Left lobe of liver (tissue), 2 donors: ENCODE data around the gene NT5DC3. TPM values are rescaled to one million over a fixed set of nuclear protein-coding genes. Genes with fewer than 3 reads are reported as not detected.
"Not testable (repeated sequence)": the region's sequence is repeated elsewhere in the genome, so short reads cannot be mapped to it uniquely, and the experiment has no call there.

ENCODE experiments used
- ATAC-seq: fragments of 200-7000 bp; cut with Tn5 transposase; one replicate; pipeline ENCODE4 v1.9.1; 2020; ENCODE audit warnings: mild to moderate bottlenecking, moderate library complexity
- DNase-seq: peaks from one replicate; pipeline ENCODE4 v3.0.0-alpha.2; 2020; ENCODE audit warnings: low spot score
- total RNA-seq: library from RNA; stranded (reverse); gene quantifications from one replicate; pipeline ENCODE4 v1.2.1, GENCODE V29; 2021
- donor health status: DM: no; HTN: no; CAD: no; lungs with moderate emphysema.
- donor health status: DM: no; HTN: yes; CAD: no.

NT5DC3 gene
- total RNA-seq, 1 donor from 2014 or later: 9.3 TPM

DNA sequence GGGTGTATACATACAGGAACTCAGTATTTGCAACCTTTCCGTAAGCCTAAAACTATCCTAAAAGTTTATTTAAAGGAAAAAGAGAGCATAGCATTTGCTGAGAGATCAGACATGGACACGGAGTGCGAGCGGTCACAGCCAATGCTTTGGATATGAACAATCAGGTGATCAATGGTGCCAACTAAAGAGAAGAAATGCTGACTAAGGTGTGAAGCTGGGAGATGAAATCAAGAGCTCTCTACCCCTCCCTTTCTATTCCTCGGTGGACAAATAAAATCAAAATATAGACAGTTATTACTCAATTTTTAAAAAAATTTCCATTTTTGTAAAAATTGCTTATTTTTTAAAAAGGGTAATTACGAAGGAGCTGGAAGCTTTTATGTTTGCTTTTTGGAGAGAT is 29.2 kb downstream of the NT5DC3 start:
- DNase-seq (no peak), ATAC-seq (no peak)

DNA sequence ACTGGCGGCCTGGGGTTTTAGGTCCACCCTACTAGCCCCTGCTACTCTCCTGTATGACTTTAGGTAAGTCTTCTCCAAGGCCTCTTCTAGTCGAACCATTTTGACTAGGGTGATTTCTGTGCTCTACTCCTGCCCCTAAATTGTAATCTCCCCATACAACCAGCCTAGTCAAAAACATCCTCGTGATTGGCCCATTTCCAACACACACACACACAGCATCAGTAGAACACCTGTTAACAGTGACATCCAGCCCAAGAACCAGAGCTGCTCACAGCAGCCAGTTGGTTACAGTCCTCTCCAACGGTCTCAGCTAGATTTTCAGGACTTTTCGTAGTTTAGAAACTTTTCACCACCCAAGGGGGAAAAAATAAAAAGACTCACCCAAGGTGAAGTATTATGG is 30.9 kb downstream of the NT5DC3 start:
- ATAC-seq: no peak
- DNase-seq: no peak

DNA sequence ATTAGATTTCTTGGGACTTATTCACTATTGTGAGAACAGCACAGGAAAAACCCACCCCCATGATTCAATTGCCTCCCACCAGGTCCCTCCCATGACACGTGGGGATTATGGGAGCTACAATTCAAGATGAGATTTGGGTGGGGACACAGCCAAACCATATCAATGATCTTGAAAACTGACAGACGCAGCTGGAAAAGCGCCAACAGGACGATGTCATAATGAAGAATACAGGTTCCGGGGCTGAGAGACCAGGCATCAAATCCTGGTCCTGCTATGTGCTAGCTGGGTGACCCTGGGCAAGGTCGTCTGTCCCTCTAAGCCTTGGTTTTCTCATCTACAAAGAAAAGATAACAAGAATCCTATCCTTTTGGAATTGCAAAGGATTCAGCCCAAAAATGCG is 31.4 kb downstream of the NT5DC3 start:
- not testable (repeated sequence) for ATAC-seq, DNase-seq

DNA sequence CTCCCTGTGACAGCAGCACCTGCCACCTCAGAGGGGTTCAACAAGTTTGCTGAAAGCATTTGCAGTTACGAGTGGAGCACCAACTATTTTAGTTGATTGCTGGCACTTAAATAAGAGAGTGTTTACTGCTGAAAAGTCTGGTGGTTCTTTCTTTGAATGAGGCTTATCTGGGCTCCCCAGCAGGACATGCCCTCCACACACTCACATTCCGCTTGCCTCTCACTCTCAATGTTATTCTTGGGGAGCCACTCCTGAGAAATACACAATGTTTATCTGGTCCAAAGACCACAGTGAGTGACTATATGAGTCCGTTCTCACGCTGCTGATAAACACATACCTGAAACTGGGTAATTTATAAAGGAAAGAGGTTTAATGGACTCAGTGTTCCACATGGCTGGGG is 31.9 kb downstream of the NT5DC3 start:
- DNase-seq (no peak), ATAC-seq (no peak)

DNA sequence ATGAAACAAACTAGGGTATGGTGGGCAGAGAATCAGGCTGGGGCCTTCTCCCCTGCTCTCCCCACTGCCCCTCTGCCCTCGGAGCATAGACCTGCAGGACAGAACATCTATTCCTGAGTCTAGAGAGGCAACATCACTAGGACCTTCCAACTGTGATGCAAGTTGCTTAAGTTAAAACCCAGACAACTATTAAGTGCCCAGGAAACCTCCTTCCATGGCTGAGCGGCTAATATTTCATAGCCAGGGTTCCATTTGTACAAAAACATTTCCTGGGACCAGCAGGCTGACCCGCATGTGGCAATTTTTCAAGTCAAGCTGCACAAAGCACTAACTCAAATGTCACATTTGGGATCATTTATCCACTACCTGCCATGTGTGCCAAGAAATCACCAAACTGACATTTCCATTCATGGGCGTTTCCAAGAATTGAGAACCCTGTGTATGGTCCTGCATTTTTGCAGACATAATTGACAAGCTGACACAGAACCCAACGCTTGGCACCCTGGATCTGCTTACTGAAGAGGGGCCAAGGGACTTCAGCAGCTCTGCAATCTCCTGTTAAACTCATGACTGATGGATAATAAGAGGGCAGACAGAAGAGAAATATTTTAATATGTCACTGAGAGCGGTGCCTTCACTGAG is 32.7 kb downstream of the NT5DC3 start:
- ATAC-seq (no peak), DNase-seq (no peak)

DNA sequence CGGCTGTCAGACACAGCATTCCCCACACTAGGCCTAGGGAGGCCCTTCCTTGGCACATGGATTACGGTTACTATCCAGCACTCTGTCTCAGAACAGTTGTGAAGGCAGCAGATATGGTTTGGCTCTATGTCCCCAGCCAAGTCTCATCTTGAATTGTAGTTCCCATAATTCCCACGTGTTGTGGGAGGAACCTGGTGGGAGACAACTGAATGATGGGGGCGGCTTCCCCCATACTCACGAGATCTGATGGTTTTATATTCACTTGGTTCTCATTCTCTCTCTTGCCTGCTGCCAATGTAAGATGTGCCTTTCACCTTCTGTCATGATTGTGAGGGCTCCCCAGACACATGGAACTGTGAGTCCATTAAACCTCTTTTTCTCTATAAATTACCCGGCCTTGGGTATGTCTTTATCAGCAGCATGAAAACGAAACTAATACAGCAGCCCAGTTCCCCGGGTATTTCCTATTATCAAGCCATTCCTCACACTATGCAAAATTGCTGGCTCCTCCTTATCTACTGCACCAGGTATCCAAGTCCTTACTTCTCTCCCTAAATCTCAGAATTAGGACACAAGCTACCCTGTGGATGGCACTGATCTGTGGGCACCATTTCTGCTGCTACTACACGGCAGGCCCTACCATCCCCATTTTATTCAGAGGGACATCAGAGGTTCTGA is 33.3 kb downstream of the NT5DC3 start:
- no peak for ATAC-seq

DNA sequence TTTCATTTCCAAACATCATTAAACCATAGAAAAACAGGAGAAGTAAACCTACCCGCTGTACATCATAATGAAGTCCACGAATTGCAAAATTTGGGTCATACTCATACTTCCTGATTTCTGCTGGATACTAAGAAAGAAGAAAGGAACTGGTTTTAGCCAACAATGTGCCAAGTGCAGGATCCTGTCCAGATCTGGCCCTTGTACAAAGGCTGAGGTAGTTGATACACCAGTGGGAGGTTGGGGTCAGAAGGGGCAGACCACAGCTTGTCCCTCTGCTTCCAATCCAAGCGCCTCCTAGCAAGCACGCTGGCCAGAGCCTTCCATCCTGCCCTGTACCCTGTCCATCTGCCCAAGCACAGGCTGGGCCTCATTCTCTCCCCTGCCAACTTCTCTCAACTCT is 34.2 kb downstream of the NT5DC3 start:
- DNase-seq (no peak), ATAC-seq (no peak)

More for the DNA sequence above, 33.3 kb downstream of the NT5DC3 start:
- DNase-seq: no peak

DNA sequence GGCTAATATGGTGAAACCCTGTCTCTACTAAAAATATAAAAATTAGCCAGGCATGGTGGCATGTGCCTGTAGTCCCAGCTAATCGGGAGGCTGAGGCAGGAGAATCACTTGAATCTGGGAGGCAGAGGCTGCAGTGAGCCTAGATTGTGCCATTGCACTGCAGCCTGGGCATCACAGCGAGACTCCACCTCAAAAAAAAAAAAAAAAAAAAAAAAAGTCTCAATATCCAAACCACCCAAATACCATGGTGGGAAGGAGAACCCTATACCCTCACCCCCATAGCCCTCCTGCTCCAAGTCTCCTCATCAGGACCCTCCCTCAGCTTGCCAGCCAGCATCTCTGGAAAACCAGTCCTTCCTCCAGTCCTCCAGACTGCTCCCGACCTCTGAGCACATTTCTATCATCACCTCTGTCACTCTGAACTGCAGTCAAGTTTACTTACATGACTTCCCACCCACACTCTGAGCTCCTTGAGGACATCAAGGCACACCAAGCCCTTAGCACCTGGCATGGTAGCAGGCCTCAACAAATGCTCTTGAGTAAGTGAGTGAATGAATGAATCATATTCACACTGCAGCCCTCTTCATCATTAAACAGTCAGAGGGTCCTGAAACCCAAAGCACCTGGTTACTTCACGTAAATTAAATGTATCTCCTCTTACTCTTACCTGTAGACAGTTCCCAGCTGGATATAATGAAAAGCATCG is 35.2 kb downstream of the NT5DC3 start:
- ATAC-seq (no peak), DNase-seq (no peak)

DNA sequence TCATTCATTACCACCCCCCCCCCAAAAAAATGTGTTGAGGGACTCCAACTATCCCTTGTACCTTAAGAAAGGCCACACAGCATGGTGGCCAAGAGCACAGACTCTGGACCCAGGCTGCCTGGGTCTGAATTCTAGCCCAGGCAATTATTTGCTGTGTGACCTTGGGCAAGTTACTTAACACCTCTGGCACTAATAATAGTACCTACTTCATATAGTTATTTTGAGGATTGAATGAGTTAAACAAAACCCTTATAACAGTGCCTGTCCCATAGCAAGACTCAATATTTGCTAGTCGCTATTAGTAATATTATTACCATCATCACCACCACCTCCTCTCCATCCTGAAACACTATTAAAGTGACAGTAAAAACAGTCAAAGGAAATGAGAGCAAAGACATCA is 37.2 kb downstream of the NT5DC3 start:
- ATAC-seq: no peak
- DNase-seq: no peak

DNA sequence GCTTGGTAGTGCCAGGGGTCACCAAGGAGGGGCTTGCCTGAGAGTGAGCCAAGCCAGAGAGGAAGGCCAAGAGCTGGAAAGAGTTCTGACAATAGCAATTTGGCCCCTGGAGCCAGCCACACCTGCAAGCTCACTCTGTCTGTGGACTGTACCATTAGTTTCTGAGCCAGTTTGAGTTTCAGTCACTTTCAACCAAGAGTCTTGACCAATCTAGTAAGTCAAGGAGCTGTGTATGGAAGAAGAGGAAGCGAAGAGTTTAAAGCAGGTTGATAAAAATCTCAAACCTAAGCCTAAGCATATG is 38.5 kb downstream of the NT5DC3 start:
- DNase-seq: no peak
- no peak for ATAC-seq

DNA sequence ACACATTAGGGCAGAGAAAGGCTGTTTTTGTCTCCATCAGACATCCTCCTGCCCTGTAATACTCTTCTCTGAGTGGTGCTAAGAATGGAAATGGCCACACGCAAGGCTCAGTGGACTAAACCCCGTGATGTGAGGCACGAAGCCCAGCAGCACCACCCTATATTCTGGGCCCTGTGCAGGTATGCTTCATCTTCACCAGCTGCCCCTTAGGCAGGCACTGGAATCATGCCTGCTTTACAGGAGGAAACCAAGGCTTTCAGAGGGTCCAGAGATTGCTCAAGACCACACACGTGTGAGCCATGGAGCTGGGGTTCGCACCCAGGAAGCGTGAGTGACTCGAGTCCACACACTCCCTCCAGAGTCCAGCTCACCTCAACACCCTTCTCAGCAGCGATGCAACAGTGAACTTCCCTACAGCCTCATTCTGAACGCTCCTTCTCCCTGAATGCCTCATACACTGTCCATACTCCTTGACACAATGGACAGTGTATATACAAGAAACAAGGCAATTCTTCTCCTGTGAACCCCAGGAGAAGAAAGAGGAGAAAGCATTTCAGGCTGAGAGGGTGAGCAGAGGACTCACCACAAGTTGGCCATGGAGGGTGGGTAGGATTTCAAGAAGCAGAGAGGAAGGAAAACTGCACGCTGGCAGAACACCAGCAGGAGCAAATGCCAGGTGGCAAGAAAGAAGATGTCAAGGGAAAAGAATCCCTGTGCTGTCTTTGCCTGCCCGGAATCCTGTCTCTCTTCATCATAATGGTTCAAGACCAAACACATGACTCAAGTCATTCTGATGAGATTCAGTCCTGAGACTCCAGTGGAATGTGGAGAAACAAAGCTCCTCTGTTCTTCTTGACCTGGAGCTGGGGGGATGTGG is 39.1 kb downstream of the NT5DC3 start:
- no peak for ATAC-seq
- DNase-seq: no peak

DNA sequence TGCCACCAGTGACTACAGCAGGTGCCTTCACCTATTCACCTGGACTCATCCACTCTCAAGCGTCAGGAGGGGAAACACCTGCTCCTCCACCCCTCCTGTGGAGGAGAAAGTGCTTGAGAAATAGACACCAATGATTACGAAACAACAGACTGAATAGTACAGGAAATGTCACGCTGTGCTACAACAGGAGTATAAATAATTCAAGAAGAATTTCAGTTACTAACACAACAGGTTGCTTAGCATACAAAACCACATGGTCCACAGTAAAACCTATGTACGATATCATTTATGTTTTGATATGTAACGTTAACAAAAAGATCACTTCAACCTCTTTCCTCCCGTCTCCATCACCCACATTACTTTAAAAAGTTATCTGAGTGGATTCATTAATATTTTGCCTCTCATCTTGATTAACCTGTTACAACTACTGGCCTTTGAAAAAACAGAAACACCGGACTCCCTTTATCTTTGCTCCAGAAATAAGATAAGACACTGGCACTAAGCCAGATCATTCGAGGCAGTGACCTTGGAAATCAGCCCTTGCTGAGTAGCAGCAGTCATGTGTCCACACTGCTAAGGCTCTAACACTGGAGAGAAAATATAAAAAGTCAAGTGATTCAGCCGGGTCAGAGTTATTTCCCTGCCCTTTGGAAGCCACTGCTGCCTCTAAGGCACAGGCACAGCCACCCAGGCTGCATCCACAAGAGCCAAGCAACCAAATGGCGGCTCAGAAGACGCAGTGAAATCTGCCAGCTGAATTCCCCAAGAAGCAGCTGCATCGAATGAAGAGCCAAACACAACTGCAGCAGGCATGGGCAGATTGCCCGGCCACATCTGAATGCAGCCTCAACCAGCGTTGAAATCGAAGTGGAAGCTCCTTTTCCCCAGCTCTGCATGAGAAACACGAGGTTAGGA is 40.9 kb downstream of the NT5DC3 start:
- ATAC-seq (peak; percentile 85), DNase-seq (peak; percentile 58)

DNA sequence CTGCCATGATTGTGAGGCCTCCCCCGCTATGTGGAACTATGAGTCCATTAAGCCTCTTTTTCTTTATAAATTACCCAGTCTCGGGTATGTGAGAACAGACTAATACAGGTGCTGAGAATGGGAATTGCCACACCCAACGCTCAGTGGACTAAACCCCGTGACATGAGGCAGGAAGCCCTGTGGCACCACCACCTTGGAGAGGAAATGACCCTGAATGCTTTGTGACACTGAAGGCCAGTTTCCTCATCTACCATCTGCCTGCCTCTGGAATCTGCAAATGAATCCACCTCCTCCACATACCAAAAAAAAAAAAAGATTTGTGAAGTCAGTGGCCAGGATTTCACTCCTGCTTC is 41.6 kb downstream of the NT5DC3 start:
- no peak for ATAC-seq
- DNase-seq: no peak

DNA sequence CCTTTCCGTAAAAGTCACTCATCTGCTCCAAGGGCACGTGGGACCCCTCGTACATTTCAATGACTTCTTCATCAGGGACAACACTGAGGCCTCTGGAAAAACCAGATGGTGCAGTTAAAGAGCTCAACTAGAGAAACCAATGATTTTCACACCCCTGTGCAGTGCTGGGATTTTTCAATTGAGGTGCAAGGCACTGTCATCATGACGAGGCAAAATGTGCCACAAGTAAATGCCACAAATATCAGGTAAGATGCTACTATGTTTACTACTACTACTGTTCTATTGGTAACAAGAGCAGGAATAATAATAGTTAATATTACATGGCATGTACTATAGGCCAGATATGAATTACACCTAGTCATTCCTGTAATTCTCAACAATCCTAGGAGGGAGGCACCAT is 42.4 kb downstream of the NT5DC3 start:
- DNase-seq: no peak
- no peak for ATAC-seq

DNA sequence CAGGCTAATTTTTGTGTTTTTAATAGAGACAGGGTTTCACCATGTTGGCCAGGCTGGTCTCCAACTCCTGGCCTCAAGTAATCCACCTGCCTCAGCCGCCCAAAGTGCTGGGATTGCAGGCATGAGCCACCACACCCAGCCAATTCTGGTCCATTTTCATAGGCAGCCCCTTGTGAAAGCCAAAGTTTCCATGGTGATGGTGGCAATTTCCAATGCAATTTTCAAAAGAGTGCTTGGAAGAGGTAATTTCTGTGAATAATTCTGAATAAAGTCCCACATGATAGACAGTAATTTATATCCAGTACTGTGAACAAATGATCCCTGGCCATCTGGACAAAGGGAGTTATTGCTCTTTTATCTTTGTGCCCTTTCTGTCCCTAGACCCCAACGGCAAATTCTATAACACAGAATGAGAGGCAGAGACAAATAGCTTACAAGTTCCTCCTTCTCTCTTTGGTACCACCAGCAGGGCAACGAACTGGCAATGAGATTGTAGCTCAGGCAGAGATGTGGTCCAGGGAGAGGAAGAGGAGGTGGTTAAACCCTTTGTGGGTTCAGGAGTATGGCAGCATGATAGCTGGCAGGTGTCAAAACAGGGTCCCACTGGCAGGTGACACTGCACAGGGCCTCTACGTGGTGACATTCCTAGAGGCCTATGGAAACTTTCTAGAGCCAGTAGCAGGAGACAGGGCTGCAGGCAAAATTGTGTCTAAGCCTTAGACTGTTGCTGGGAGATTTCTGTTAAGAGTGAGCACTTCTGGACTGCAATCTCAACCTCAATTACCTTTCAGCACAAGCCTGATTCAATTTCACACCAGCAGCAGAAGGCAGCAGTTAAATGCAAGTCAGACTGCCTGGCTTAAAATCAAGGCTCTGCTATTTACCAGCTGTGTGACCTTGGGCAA is 46.5 kb downstream of the NT5DC3 start:
- ATAC-seq (no peak), DNase-seq (no peak)

DNA sequence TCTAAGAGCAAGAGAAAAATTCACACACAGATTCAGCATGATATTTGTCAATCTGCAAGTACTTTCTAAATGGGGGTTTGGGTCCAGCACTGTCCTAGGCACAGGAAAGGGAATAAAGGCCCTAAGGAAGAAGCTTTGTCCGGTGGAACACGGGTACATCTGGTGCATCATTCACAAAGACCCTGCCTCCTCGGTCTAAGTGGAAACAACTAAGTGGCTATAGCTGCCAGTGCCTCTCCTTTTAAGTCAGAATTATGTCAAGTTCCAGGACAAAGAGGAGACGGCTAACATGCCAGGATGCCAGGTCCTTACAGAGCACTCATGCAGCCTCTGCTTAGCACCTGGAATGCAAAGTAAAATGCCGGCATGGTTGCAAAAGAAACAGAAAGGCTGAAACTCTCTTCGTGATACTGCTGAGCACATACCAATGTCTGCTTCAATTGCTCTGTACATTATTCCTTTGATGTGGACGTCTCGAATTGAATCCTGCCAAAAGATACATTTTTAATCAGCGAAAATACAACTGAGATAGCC is 47.5 kb downstream of the NT5DC3 start:
- ATAC-seq (no peak), DNase-seq (no peak)

DNA sequence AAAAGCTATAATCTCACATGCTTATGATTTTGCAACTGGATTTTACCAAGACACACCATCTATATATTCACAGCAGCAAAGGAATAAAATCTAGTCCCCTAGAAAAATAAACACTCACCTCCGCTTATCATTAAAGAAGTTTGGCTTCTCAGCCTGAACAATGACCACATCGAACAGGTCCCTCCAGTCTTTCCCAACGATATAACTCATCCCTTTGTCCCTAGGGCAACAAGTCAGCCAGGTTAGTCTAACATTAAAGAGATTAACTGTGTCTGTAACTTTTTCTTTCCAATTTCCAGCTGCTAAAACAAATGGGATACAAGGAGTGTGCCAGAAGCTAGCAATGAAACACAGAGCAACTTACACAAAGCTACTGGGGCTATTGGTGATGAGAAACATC is 48.0 kb downstream of the NT5DC3 start:
- ATAC-seq: no peak

DNA sequence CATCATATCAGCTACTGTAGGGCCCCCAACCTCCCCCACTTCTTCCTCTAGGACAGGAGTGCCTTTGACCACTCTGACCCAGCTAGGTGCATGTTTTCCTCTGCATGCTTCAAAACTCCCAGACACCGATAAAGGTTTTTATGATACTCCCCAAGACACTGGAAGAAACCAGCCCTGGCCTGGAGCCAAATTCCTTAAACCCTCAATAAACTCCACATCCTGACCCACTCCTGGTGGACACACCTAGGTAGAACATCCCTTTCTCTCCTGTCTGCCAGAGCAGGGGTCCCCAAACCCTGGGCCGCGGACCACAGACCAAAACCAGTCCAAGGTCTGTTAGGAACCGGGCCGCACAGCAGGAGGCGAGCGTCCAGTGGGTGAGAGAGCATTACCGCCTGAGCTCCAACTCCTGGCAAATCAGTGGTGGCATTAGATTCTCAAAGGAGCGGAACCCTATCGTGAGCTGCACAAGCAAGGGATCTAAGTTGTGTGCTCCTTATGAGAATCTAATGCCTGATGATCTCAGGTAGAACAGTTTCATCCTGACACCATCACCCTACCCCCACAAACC is 49.6 kb downstream of the NT5DC3 start:
- no peak for ATAC-seq
- DNase-seq: no peak

More for the DNA sequence above, 48.0 kb downstream of the NT5DC3 start:
- DNase-seq: no peak

DNA sequence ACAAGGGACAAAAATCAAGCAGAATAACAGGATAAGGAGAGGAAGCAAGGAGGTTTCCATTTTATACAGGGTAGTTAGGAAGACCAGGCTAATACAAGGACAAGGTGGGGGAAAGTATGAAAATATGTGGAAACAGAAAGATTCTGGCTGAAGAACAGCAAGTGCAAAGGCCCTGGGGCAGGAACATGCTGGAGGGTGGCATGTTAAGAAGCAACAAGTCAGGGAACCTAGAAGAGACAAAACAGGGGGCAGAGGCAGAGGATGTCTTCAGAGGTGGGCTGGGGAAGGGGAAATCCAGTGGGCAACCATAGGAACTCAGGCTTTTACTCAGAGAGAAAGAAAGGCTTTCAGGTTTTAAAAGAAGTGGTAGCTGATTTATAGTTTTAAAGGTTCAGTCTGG is 54.8 kb downstream of the NT5DC3 start:
- no peak for ATAC-seq
- DNase-seq: no peak
